Mammary epithelial cell (primary cell): ENCODE measurements around the gene TEX13B.

Experiments used
- CTCF ChIP-seq, 2 donors: IDR thresholded peaks in 1 of 2; conservative IDR thresholded peaks in 1 of 2; 2 replicates each; pipeline ENCODE4 v1.5.1; 2011 to 2012; ENCODE audit warnings: inconsistent platforms in 2 of 2, low read length in 2 of 2, mild to moderate bottlenecking in 2 of 2, control low read depth in 1 of 2, low read depth in 1 of 2; ENCODE audit not compliant: insufficient read depth in 1 of 2; ENCODE audit errors: extremely low read depth in 1 of 2
- EZH2 ChIP-seq: IDR thresholded peaks from 2 replicates; pipeline ENCODE4 v1.6.1; 2012; ENCODE audit warnings: low read length, inconsistent platforms, borderline replicate concordance

- TF ChIP-seq CTCF (conservative IDR thresholded peaks at IDR 0.05 in 1 of 2, IDR thresholded peaks at IDR 0.05 in 1 of 2; ENCODE audit: extremely low read depth in 1 of 2, insufficient read depth in 1 of 2, low read depth in 1 of 2, low read length in 2 of 2) (no peak), EZH2 (no peak)
These were observed 43.2 kb upstream of the TEX13B start for GRCh38 chrX:108025376-108025775.
